DND-41 (cell line): ENCODE measurements around the gene NACC2.

Experiments used
- ATAC-seq: fragments of 200-7000 bp; cut with Tn5 transposase; 3 replicates; pipeline ENCODE4 v1.9.1; 2021; ENCODE audit warnings: low read depth; ENCODE audit not compliant: insufficient read depth
- DNase-seq: peaks from one replicate; pipeline ENCODE4 v3.0.0-alpha.2; 2020
- H2AFZ ChIP-seq: 2 replicates; pipeline ENCODE4 v1.6.0; 2012; ENCODE audit warnings: low read depth, low read length
- H3K27ac ChIP-seq: 2 replicates; pipeline ENCODE4 v1.5.1; 2012; ENCODE audit warnings: low read length, inconsistent platforms
- H3K27me3 ChIP-seq: fragments of 200-600 bp; sonication (generic); 2 replicates; pipeline ENCODE4 v1.6.0; 2012; ENCODE audit warnings: low read length, mild to moderate bottlenecking, inconsistent platforms; ENCODE audit not compliant: insufficient read depth, poor library complexity
- H3K36me3 ChIP-seq: 2 replicates; pipeline ENCODE4 v1.5.1; 2012; ENCODE audit warnings: low read length, inconsistent platforms; ENCODE audit not compliant: insufficient read depth
- H3K4me1 ChIP-seq: 2 replicates; pipeline ENCODE4 v1.5.1; 2012; ENCODE audit warnings: mild to moderate bottlenecking, low read length; ENCODE audit not compliant: insufficient read depth
- H3K4me2 ChIP-seq: 2 replicates; pipeline ENCODE4 v1.6.0; 2012; ENCODE audit warnings: mild to moderate bottlenecking, moderate library complexity, low read length, inconsistent platforms; ENCODE audit not compliant: insufficient read depth
- H3K4me3 ChIP-seq, 2 experiments: fragments of 200-600 bp in 1 of 2; shearing (Covaris generic) in 1 of 2; 2 replicates each; pipeline ENCODE4 v1.5.1; 2012 to 2016; ENCODE audit warnings: inconsistent platforms in 2 of 2, low read length in 2 of 2, mild to moderate bottlenecking in 2 of 2, low read depth in 1 of 2, moderate library complexity in 1 of 2
- H3K79me2 ChIP-seq: 2 replicates; pipeline ENCODE4 v1.6.0; 2012; ENCODE audit warnings: low read length, inconsistent platforms; ENCODE audit not compliant: insufficient read depth
- H3K9ac ChIP-seq: 2 replicates; pipeline ENCODE4 v1.6.0; 2012; ENCODE audit warnings: low read depth, mild to moderate bottlenecking, inconsistent platforms, low read length, moderate library complexity
- H3K9me3 ChIP-seq: 2 replicates; pipeline ENCODE4 v1.5.1; 2012; ENCODE audit warnings: low read length, moderate library complexity, mild to moderate bottlenecking, inconsistent platforms; ENCODE audit not compliant: insufficient read depth, severe bottlenecking
- H4K20me1 ChIP-seq: 2 replicates; pipeline ENCODE4 v1.6.0; 2012; ENCODE audit warnings: low read length; ENCODE audit not compliant: insufficient read depth
- CTCF ChIP-seq: IDR thresholded peaks from 2 replicates; pipeline ENCODE4 v1.5.1; 2012; ENCODE audit warnings: borderline replicate concordance, low read length, moderate library complexity, mild to moderate bottlenecking; ENCODE audit not compliant: poor library complexity, severe bottlenecking; ENCODE audit errors: extremely low read depth
- EZH2 ChIP-seq: IDR thresholded peaks from 3 replicates; pipeline ENCODE4 v1.6.1; 2012; ENCODE audit warnings: borderline replicate concordance, low read depth, mild to moderate bottlenecking, moderate library complexity, low read length, inconsistent platforms; ENCODE audit not compliant: severe bottlenecking

Gene NACC2

GRCh38 chr9:136051837-136052471, 43.1 kb downstream of the NACC2 start:
- no peak overlapping the region for H3K4me2 ChIP-seq
- no peaks in the 10 kb centered on the region for H4K20me1 ChIP-seq
- no peak overlapping the region for H3K27ac ChIP-seq
- H3K4me1 ChIP-seq, result no peaks in the 10 kb centered on the region
- H3K36me3 ChIP-seq, result no peaks in the 10 kb centered on the region
- TF ChIP-seq EZH2 (no peak), CTCF (no peak)
- no peaks in the 10 kb centered on the region for H3K9me3 ChIP-seq
- H3K4me3 ChIP-seq, result no peak overlapping the region
- H3K79me2 ChIP-seq, result no peaks in the 10 kb centered on the region
- no peak overlapping the region for H2AFZ ChIP-seq
- H3K9ac ChIP-seq, result no peak overlapping the region
- no peaks in the 10 kb centered on the region for H3K27me3 ChIP-seq
- no peak for ATAC-seq
- no peak for DNase-seq

- TF ChIP-seq CTCF (no peak), EZH2 (no peak)
These were observed 43.6 kb downstream of the NACC2 start for GRCh38 chr9:136051453-136051836.

GRCh38 chr9:136050701-136051452, 44.2 kb downstream of the NACC2 start:
- no peaks in the 10 kb centered on the region for H3K36me3 ChIP-seq
- no peak overlapping the region for H3K27ac ChIP-seq
- H3K9ac ChIP-seq, result no peak overlapping the region
- no peak overlapping the region for H2AFZ ChIP-seq
- TF ChIP-seq EZH2 (no peak), CTCF (no peak)
- DNase-seq, result no peak
- H3K4me2 ChIP-seq, result no peak overlapping the region
- H4K20me1 ChIP-seq, result no peaks in the 10 kb centered on the region
- H3K4me1 ChIP-seq, result no peaks in the 10 kb centered on the region
- H3K9me3 ChIP-seq, result no peaks in the 10 kb centered on the region
- H3K4me3 ChIP-seq, result no peak overlapping the region
- no peaks in the 10 kb centered on the region for H3K79me2 ChIP-seq
- H3K27me3 ChIP-seq, result no peaks in the 10 kb centered on the region
- no peak for ATAC-seq

More at GRCh38 chr9:136051453-136051836, 43.6 kb downstream of the NACC2 start:
- no peak for DNase-seq
- no peaks in the 10 kb centered on the region for H3K9me3 ChIP-seq
- no peak overlapping the region for H3K4me2 ChIP-seq
- no peaks in the 10 kb centered on the region for H3K36me3 ChIP-seq
- H3K4me3 ChIP-seq, result no peak overlapping the region
- no peak overlapping the region for H2AFZ ChIP-seq
- no peak overlapping the region for H3K27ac ChIP-seq
- ATAC-seq, result no peak
- H3K79me2 ChIP-seq, result no peaks in the 10 kb centered on the region
- no peak overlapping the region for H3K9ac ChIP-seq
- no peaks in the 10 kb centered on the region for H3K27me3 ChIP-seq
- H3K4me1 ChIP-seq, result no peaks in the 10 kb centered on the region
- no peaks in the 10 kb centered on the region for H4K20me1 ChIP-seq
